ENCODE data around the gene CHERP.
"Not testable (repeated sequence)": the region's sequence is repeated elsewhere in the genome, so short reads cannot be mapped to it uniquely, and the experiment has no call there.

CHERP gene

DNA sequence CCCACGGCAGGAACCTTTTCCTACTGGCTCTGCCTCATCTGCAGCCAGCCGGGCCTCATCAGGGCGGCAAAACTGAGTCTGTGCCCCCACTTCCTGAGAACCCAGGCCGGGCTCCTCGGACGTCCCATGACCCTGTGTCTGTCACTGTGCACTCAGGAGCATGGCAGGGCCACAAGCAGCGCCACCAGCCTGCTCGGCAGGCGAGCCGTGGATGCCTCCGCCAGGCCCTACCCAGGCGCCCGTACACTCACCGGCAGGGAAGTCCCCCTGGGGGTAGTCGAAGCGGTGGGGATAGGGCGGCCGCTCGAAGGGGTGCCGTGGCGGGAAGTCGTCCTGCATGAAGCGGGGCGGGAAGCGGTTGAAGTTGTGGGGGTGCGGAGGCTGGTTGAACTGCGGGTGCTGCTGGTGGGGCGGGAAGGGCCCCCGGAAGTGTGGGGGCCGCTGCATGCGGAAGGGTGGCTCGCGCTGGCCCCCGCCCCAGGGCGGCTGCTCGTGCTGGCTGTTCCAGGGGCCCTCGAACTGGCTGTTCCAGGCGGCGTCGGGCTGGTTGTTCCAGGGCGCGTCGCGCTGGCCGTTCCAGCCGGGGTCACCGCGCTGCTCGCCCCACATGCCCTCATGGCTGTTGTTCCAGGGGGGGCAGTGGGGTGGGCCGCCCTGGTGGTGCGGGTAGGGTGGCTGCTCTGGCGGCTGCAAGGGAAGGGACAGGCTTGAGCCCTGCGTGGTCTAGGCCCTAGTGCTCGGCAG is 17.1 kb downstream of the CHERP start:
- H3K36me3 ChIP-seq (replicated peaks): peaks cover 96% of the 10 kb centered on the region
- H3K4me3 ChIP-seq: no peak overlapping the region
- H3K27me3 ChIP-seq (ENCODE audit: low read depth): no peaks in the 10 kb centered on the region
- in situ Hi-C loops (cut with MboI; ENCODE audit: low sequenced_read_pairs): no loop called here
- H3K4me1 ChIP-seq: no peaks in the 10 kb centered on the region
- DNase-seq (ENCODE audit: low spot score in 2 of 2): no peak
- H3K9me3 ChIP-seq: no peaks in the 10 kb centered on the region

DNA sequence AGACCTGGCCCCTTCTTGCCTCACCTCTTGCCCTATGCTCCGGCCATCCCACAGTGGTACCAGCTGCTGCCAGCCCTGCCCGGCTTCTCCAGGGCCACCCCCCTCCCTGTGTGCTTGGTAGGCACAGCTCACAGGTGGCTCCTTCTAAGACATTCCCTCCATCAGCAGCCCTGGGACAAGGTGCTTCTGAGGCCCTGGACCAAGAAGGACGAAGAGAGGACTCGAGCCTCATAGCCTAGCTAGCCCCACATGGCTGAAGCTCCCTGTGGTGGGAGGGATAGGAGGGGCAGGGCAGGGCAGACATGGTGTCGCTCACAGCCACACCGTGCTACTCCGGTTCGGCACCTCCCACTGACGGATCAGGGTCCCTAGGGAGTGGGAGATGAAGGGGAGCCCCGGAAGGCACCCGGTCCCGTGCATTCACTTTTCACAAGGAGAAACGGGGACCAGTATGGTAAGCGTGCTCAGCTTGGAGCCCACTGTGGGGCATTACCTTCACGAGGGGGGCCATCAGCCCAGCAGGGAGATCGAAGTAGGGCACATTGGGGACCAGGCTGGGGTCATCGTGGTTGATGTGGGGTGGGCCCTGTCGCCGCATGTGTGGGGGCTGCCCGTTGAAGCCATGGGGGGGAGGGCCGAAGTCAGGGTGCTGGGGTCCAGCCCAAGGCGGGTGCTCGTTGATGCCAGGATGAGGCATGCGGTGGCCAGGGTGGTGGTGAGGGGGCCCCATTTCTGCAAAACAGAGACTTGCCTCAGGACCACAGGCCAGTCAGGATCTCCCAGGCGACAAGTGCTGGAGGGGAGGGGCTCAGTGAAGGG is 19.5 kb downstream of the CHERP start:
- DNase-seq (ENCODE audit: low spot score in 2 of 2): no peak
- Histone ChIP-seq H3K9me3 (no peaks in the 10 kb centered on the region), H3K4me1 (no peaks in the 10 kb centered on the region), H3K36me3 (replicated peaks) (peaks cover 96% of the 10 kb centered on the region), H3K27me3 (ENCODE audit: low read depth) (no peaks in the 10 kb centered on the region), H3K4me3 (no peak overlapping the region)
- in situ Hi-C loops (cut with MboI; ENCODE audit: low sequenced_read_pairs): no loop called here

DNA sequence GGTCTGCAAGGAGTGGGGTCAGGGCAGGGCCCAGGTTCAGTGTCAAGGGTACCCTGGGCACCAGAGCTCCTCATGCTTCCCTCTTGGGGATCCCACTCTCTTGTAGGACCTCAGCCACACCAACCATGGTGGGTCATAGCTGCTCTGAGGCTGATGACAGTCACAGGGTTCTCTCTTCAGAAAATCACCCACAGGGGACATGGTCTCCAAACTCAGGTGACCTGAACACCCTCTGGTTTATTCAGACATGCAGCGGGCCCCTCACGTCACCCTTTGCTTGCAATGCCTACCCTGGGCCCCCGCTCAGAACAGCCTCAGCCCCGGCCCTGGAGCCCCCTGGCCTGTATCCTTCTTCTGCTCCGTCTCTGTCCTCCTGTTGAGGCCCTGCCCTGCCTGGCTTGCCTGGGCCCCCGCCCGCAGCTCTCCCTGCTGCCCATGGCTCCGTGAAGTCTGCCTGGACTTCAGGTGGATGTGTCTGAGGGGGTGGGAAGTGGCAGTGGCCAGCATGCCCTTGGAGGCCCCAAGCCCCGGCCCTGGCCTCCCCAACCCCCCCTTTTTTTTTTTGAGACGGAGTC is 20.4 kb downstream of the CHERP start:
- H3K4me3 ChIP-seq: no peak overlapping the region
- H3K36me3 ChIP-seq (replicated peaks): peaks cover 96% of the 10 kb centered on the region
- no peaks in the 10 kb centered on the region for H3K27me3 ChIP-seq (ENCODE audit: low read depth)
- DNase-seq (ENCODE audit: low spot score in 2 of 2): no peak
- in situ Hi-C loops (cut with MboI; ENCODE audit: low sequenced_read_pairs): no loop called here
- H3K4me1 ChIP-seq: no peaks in the 10 kb centered on the region
- H3K9me3 ChIP-seq: no peaks in the 10 kb centered on the region

DNA sequence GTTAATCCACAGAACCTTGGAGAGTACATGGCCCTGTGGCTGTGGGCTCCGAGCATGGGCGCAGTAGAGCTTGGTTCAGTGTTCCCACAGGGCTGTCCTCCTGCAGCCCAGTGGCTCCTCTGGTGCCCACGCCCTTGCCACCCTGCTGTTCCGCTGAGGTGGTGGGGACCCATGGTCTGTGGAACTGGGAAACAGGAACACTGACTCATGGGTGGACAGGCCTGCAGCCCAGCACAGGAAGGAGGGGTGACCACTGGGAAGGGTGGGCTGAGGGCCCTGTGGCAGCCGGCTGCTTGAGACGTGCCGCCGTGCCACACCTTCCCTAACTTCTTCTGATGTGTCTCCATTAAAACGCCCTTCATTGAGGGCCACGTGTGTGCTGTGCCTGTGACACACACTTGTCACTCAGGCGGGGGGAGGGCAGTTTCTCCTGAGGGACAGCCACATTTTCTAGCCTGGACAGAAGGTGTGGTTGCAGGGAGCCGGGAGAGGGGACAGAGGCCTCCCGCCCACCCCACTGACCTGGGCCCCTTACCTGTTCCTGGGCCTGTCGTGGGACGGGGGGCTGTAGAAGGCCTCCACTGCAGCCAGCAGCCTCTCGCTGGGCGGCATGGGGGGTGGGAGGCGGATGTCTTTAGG is 21.1 kb downstream of the CHERP start:
- Histone ChIP-seq H3K4me3 (no peak overlapping the region), H3K27me3 (ENCODE audit: low read depth) (no peaks in the 10 kb centered on the region), H3K4me1 (no peaks in the 10 kb centered on the region), H3K9me3 (no peaks in the 10 kb centered on the region), H3K36me3 (replicated peaks) (peaks cover 89% of the 10 kb centered on the region)
- no peak for DNase-seq (ENCODE audit: low spot score in 2 of 2)
- in situ Hi-C loops (cut with MboI; ENCODE audit: low sequenced_read_pairs): no loop called here

DNA sequence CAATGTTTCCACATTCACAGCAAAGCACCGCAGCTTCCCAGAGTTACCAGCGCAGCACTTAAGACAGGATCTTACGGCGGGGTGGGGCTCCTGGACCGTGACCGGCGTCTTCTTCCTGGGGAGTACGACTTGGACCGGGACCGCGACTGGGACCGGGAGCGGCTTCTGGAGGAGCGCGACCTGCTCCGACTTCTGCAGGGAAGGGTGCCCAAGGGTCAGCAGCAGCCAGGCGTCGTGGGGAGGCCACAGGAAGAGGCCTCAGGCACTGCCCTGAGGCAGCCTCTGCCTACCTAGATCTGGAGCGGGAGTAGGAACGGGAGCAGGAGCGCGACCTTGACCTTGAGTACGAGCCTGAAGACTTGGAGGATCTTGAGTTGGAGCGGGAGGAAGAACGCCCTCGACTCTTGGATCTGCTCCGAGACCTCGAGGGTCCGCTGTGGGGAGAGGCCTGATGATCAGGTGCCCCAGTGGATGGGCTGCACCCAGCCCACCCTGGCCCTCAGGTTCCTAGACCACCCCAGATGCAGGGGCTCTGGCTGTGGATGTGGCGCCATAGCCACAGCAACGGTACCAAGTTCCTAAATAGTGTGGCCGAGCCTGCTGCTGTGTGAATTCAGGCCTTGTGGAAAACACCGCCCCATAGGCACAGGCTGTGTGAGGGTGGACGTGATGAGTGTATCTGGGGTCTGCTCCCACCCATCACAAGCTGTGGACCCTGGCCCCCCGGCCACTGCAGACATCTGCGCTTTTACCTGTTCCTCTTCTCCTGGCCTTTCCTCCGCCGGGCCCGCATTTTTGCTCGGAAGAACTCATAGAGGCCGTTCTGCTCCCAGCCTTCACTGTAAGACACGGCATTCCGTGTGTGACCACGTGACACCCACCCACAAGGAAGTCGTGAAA is 21.9 kb downstream of the CHERP start:
- in situ Hi-C loops (cut with MboI; ENCODE audit: low sequenced_read_pairs): no loop called here
- Histone ChIP-seq H3K4me1 (no peaks in the 10 kb centered on the region), H3K27me3 (ENCODE audit: low read depth) (no peaks in the 10 kb centered on the region), H3K9me3 (no peaks in the 10 kb centered on the region), H3K36me3 (replicated peaks) (peaks cover 81% of the 10 kb centered on the region), H3K4me3 (no peak overlapping the region)
- no peak for DNase-seq (ENCODE audit: low spot score in 2 of 2)

DNA sequence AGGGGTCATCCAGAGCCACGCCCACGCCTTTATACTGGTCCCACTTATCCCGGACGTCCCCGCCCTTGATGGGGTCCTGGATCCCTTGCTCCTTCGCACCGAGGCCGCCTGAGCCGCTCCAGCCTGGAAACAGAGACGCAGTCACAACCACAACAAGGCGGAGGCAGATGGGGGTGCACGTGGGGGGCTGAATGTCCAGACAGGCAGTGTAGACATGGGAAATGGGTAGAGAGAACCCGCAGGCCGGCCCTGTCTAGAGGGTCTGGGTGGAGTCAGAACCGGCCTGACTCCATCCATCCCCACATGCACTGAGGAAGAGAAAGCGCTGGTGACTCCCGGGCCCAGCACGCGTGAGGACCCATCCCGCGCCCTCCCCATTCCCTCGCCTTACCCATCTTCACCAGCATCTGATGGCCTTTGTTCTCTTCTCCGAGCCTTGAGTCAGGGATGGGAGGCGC is 23.0 kb downstream of the CHERP start:
- no peaks in the 10 kb centered on the region for H3K4me1 ChIP-seq
- H3K4me3 ChIP-seq: no peak overlapping the region
- peaks cover 71% of the 10 kb centered on the region for H3K36me3 ChIP-seq (replicated peaks)
- no peaks in the 10 kb centered on the region for H3K9me3 ChIP-seq
- H3K27me3 ChIP-seq (ENCODE audit: low read depth): no peaks in the 10 kb centered on the region
- DNase-seq (ENCODE audit: low spot score in 2 of 2): no peak
- in situ Hi-C loops (cut with MboI; ENCODE audit: low sequenced_read_pairs): no loop called here

DNA sequence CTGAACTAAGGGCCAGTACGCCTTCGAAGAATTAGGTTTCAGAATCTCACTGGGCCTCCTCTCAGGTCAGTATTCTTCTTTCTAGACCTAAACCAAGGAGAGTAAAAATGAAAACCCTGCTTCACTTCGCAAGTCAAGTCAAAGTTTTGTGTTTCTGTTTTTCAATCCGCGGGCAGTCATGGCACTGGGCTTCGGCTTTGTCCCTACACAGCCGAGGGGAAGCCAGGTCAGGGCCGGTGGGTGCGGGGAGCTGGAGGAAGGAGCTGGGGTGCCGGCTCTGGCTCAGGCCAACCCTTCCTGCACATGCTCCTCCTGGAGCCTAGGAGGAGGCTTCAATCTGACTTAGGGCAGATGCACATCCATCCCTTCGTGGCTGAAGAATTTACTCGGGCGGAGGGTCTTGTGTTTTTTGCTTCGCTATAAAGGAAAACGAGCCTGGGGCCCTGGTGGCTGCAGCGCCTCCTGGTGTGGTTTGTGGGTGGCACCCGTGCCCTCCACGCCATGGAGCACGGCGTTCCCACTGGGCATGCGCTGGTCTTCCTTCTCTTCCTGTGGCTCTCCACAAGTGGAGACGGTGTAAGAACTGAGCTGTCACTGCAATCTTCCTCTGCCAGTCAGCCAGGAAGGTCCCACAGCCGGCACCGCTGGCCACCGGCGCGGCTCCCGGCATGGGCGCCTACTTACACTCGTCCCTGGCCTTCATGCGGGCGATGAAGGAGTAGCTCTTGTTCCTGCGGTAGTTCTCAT is 23.6 kb downstream of the CHERP start:
- no peaks in the 10 kb centered on the region for H3K9me3 ChIP-seq
- H3K27me3 ChIP-seq (ENCODE audit: low read depth): no peaks in the 10 kb centered on the region
- no peak overlapping the region for H3K4me3 ChIP-seq
- in situ Hi-C loops (cut with MboI; ENCODE audit: low sequenced_read_pairs): no loop called here
- no peaks in the 10 kb centered on the region for H3K4me1 ChIP-seq
- peaks cover 65% of the 10 kb centered on the region for H3K36me3 ChIP-seq (replicated peaks)
- DNase-seq (ENCODE audit: low spot score in 2 of 2): no peak

DNA sequence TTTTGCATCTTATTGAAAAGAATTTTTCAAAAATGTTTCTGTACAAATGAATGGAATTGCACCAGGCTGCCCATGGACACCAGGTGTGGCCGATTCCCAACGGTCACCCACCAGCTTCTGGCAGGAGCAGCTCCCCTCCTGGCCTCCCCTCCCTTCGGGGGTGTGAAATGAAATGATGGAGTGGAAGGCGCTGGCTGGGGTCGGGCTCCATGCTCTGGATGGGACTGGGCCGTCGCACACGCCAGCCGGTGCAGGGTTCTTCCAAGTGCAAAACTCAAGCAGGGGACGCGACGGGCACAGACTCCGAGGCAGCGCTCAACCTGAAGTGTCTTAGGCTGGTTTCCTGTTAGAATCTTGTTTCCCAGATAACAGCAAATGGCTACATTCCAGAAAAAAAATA is 24.2 kb downstream of the CHERP start:
- H3K27me3 ChIP-seq (ENCODE audit: low read depth): no peaks in the 10 kb centered on the region
- H3K4me3 ChIP-seq: no peak overlapping the region
- peaks cover 59% of the 10 kb centered on the region for H3K36me3 ChIP-seq (replicated peaks)
- no peak for DNase-seq (ENCODE audit: low spot score in 2 of 2)
- in situ Hi-C loops (cut with MboI; ENCODE audit: low sequenced_read_pairs): no loop called here
- no peaks in the 10 kb centered on the region for H3K9me3 ChIP-seq
- H3K4me1 ChIP-seq: no peaks in the 10 kb centered on the region

DNA sequence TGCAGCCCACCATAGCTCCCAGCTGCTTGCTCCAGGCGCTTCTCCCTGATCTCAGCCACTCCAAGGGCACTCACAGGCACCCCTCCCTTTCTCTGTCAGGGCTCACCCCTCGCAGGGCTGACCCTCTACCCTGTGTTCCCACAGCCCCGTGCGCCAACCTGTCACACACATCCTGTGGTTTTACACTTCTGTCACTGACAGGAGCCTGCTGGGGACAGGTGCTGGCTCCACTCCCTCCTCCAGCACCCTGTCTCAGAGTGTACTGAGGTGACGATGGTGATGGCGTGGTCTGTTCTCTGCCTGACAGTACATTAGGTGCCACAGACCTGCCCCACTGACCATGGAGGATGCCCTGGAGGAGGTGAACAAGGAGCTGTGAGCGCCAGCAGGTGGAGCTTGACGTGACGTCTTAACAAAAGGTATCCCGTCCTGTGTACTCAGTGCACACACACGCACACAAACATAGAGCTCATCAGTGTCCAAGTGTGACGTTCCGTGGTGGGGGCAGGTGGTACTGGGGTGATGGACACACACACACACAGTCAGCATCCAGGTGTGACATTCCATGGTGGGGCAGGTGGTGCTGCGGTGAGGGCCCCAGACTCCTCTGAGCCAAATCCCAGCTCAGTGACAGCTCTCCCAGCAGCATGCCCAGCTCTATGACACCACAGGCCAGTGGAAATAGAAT is 25.2 kb downstream of the CHERP start:
- peaks cover 51% of the 10 kb centered on the region for H3K36me3 ChIP-seq (replicated peaks)
- H3K9me3 ChIP-seq: no peaks in the 10 kb centered on the region
- H3K4me1 ChIP-seq: no peaks in the 10 kb centered on the region
- DNase-seq (ENCODE audit: low spot score in 2 of 2): no peak
- H3K27me3 ChIP-seq (ENCODE audit: low read depth): no peaks in the 10 kb centered on the region
- H3K4me3 ChIP-seq: no peak overlapping the region
- in situ Hi-C loops (cut with MboI; ENCODE audit: low sequenced_read_pairs): no loop called here

DNA sequence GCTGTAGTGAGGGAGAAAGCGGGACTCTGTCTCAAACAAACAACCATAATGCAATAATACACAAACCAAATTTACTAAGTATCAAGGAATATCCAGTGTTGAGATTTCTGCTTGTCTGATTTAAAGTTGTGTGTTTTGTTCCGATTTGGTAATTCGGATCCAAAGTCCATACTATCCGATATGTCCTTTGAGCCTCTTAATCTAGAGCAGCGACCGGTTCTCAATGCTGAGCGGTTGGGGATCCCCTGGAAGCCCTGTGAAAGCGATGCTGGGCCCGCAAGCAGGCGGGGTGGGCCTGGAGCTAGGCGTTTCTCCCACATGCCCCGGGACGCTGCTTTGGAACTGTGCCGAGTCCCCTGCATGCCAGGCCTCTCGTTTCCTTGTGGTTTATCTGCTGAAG is 25.9 kb downstream of the CHERP start:
- Histone ChIP-seq H3K4me3 (no peak overlapping the region), H3K27me3 (ENCODE audit: low read depth) (no peaks in the 10 kb centered on the region), H3K9me3 (no peaks in the 10 kb centered on the region), H3K36me3 (replicated peaks) (peaks cover 46% of the 10 kb centered on the region), H3K4me1 (no peaks in the 10 kb centered on the region)
- in situ Hi-C loops (cut with MboI; ENCODE audit: low sequenced_read_pairs): no loop called here
- no peak for DNase-seq (ENCODE audit: low spot score in 2 of 2)

DNA sequence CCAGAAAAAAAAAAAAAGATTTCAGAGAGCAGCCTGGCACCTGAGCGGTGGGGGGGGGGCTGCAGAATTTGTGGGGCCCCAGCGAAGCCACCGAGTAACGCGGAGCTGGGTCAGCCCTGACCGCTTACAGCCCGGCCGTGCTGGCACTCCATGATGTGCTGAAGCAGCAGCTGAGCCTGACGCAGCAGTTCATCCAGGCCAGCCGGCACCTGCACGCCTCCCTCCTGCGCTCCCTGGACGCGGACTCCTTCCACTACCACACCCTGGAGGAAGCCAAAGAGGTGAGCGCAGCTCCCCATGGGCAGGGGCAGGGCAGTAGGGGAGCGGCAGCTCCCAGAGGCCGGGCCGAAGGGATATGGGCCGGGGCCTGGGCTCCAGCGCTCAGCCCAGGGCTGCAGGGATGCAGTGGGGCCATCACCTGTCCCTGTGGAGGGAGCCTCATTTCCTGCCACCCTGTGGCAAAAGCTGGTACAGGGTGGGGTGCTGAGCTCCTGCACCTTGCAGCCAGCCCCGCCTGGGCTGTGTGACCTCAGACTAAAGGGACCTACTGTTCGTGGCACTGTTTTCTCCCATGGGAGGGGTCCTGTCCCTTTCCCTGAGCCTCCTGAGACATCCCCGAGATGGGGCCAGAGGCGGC is 27.7 kb downstream of the CHERP start:
- no peak for DNase-seq (ENCODE audit: low spot score in 2 of 2)
- H3K36me3 ChIP-seq (replicated peaks): peaks cover 33% of the 10 kb centered on the region
- no peaks in the 10 kb centered on the region for H3K27me3 ChIP-seq (ENCODE audit: low read depth)
- no peaks in the 10 kb centered on the region for H3K4me1 ChIP-seq
- in situ Hi-C loops (cut with MboI; ENCODE audit: low sequenced_read_pairs): no loop called here
- no peaks in the 10 kb centered on the region for H3K9me3 ChIP-seq
- H3K4me3 ChIP-seq: no peak overlapping the region

DNA sequence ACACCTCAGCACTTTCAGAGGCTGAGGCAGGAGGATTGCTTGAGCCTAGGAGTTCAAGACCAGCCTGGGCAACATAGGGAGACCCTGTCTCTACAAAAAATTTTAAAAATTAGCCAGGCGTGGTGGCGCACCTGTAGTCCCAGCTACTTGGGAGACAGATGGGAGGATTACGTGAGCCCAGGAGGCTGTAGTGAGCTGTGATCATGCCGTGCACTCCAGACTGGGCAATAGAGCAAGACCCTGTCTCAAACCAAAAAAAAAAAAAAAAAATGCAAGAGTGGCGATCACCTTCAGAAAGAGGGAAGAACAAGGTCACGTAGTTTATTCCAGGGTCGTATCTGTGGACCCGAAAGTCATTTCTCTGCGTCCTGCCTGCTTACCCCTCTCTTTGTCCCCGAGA is 29.6 kb downstream of the CHERP start:
- H3K36me3 ChIP-seq (replicated peaks): peaks cover 18% of the 10 kb centered on the region
- H3K27me3 ChIP-seq (ENCODE audit: low read depth); in situ Hi-C loops (cut with MboI; ENCODE audit: low sequenced_read_pairs); DNase-seq (ENCODE audit: low spot score in 2 of 2); H3K4me3 ChIP-seq; H3K9me3 ChIP-seq; H3K4me1 ChIP-seq: not testable (repeated sequence)

Measured in HAP-1 (cell line).